Skin epidermis (tissue), 12 donors: Measurements from ENCODE around the gene CUL2.
"Not testable (repeated sequence)": the region's sequence is repeated elsewhere in the genome, so short reads cannot be mapped to it uniquely, and the experiment has no call there.

Source experiments
- H3K27ac ChIP-seq, 21 experiments: fragments of 200-600 bp; sonication (generic) in 11 of 21; one replicate each; pipeline ENCODE4 v1.5.0; 2020; ENCODE audit warnings: mild to moderate bottlenecking in 3 of 21, inconsistent platforms in 2 of 21, moderate library complexity in 2 of 21
- H3K4me3 ChIP-seq, 7 experiments: fragments of 200-600 bp; sonication (generic) in 2 of 7; one replicate each; pipeline ENCODE4 v1.5.0; 2020; ENCODE audit warnings: inconsistent platforms in 2 of 7, mild to moderate bottlenecking in 2 of 7, moderate library complexity in 1 of 7

CUL2 gene

GRCh38 chr10:35027567-35027966 is 62.6 kb downstream of the CUL2 start:
- Histone ChIP-seq H3K4me3 (no peak overlapping the region), H3K27ac (no peak overlapping the region)

GRCh38 chr10:35025916-35026315 is 64.2 kb downstream of the CUL2 start:
- no peak overlapping the region for H3K27ac ChIP-seq
- H3K4me3 ChIP-seq = no peak overlapping the region

GRCh38 chr10:35020481-35020880 is 69.7 kb downstream of the CUL2 start:
- H3K4me3 ChIP-seq = no peak overlapping the region
- H3K27ac ChIP-seq = no peak overlapping the region

- no peak overlapping the region for H3K4me3 ChIP-seq
Measured at GRCh38 chr10:35019041-35020024, 70.8 kb downstream of the CUL2 start.

GRCh38 chr10:35017608-35018007 is 72.5 kb downstream of the CUL2 start:
- H3K27ac ChIP-seq = no peak overlapping the region
- H3K4me3 ChIP-seq = no peak overlapping the region

More at GRCh38 chr10:35019041-35020024, 70.8 kb downstream of the CUL2 start:
- H3K27ac ChIP-seq = no peak overlapping the region

- Histone ChIP-seq H3K4me3 (no peak overlapping the region), H3K27ac (no peak overlapping the region)
Measured at GRCh38 chr10:35015843-35016408, 74.2 kb downstream of the CUL2 start.

- no peak overlapping the region for H3K4me3 ChIP-seq
- H3K27ac ChIP-seq = no peak overlapping the region
Measured at GRCh38 chr10:35012781-35013180, 77.4 kb downstream of the CUL2 start.

- H3K27ac ChIP-seq = no peak overlapping the region
- H3K4me3 ChIP-seq = no peak overlapping the region
Measured at GRCh38 chr10:35011771-35012191, 78.4 kb downstream of the CUL2 start.

GRCh38 chr10:35007858-35008301 is 82.3 kb downstream of the CUL2 start:
- H3K27ac ChIP-seq = no peak overlapping the region
- H3K4me3 ChIP-seq = no peak overlapping the region

GRCh38 chr10:35006836-35007235 is 83.3 kb downstream of the CUL2 start:
- no peak overlapping the region for H3K4me3 ChIP-seq
- no peak overlapping the region for H3K27ac ChIP-seq

- no peak overlapping the region for H3K4me3 ChIP-seq
- no peak overlapping the region for H3K27ac ChIP-seq
Measured at GRCh38 chr10:35005868-35006267, 84.3 kb downstream of the CUL2 start.

GRCh38 chr10:35004651-35005050 is 85.5 kb downstream of the CUL2 start:
- no peak overlapping the region for H3K27ac ChIP-seq
- H3K4me3 ChIP-seq = no peak overlapping the region

GRCh38 chr10:35003906-35004305 is 86.2 kb downstream of the CUL2 start:
- H3K27ac ChIP-seq = no peak overlapping the region
- no peak overlapping the region for H3K4me3 ChIP-seq

GRCh38 chr10:35000936-35001335 is 89.2 kb downstream of the CUL2 start:
- Histone ChIP-seq H3K4me3 (no peak overlapping the region), H3K27ac (no peak overlapping the region)

- H3K4me3 ChIP-seq = no peak overlapping the region
- no peak overlapping the region for H3K27ac ChIP-seq
Measured at GRCh38 chr10:34999532-34999931, 90.6 kb downstream of the CUL2 start.

- no peak overlapping the region for H3K27ac ChIP-seq
- no peak overlapping the region for H3K4me3 ChIP-seq
Measured at GRCh38 chr10:34998940-34999339, 91.2 kb downstream of the CUL2 start.

- Histone ChIP-seq H3K4me3 (no peak overlapping the region), H3K27ac (no peak overlapping the region)
Measured at GRCh38 chr10:34996843-34997242, 93.3 kb downstream of the CUL2 start.

- H3K4me3 ChIP-seq = no peak overlapping the region
- H3K27ac ChIP-seq = no peak overlapping the region
Measured at GRCh38 chr10:34995925-34996324, 94.2 kb downstream of the CUL2 start.

- H3K27ac ChIP-seq = no peak overlapping the region
Measured at GRCh38 chr10:34994565-34995142, 95.5 kb downstream of the CUL2 start.

GRCh38 chr10:34993782-34994181 is 96.4 kb downstream of the CUL2 start:
- no peak overlapping the region for H3K4me3 ChIP-seq
- H3K27ac ChIP-seq = no peak overlapping the region

More at GRCh38 chr10:34994565-34995142, 95.5 kb downstream of the CUL2 start:
- no peak overlapping the region for H3K4me3 ChIP-seq

GRCh38 chr10:34991117-34991516 is 99.0 kb downstream of the CUL2 start:
- not testable (repeated sequence) for H3K4me3 ChIP-seq, H3K27ac ChIP-seq
